ENCODE data around the gene TBCD. TPM values are rescaled to one million over a fixed set of nuclear protein-coding genes. Genes with fewer than 3 reads are reported as not detected.

Gene TBCD
- total and polyA plus RNA-seq, 2 donors, result 140 to 292 TPM

GRCh38 chr17:82807562-82807961, 55.7 kb downstream of the TBCD start:
- DNase-seq (ENCODE audit: low read depth in 6 of 9, low spot score in 9 of 9), result no peak
- H3K27ac ChIP-seq (ENCODE audit: low read depth in 1 of 2, low read length in 1 of 2), result no peak overlapping the region
- H3K9me3 ChIP-seq (ENCODE audit: control insufficient read depth in 2 of 2, insufficient read depth in 1 of 2, low read length in 1 of 2), result peaks cover 0 to 6% of the 10 kb centered on the region in 2 donors
- 99% methylated on average over 21 of the region's 21 CpGs for WGBS
- no peak overlapping the region for H3K4me3 ChIP-seq (ENCODE audit: low read length in 2 of 2)
- no peaks in the 10 kb centered on the region for H3K27me3 ChIP-seq (ENCODE audit: control insufficient read depth in 2 of 2, insufficient read depth in 1 of 2, low read length in 1 of 2)
- peaks cover 0 to 43% of the 10 kb centered on the region in 2 donors for H3K4me1 ChIP-seq (ENCODE audit: control insufficient read depth in 2 of 2, insufficient read depth in 2 of 2, low read length in 2 of 2)
- H3K36me3 ChIP-seq (ENCODE audit: control insufficient read depth in 2 of 2, insufficient read depth in 2 of 2, low read length in 1 of 2), result peaks cover 44 to 46% of the 10 kb centered on the region in 2 donors

- Histone ChIP-seq H3K27me3 (ENCODE audit: control insufficient read depth in 2 of 2, insufficient read depth in 1 of 2, low read length in 1 of 2) (no peaks in the 10 kb centered on the region), H3K36me3 (ENCODE audit: control insufficient read depth in 2 of 2, insufficient read depth in 2 of 2, low read length in 1 of 2) (peaks cover 46 to 48% of the 10 kb centered on the region in 2 donors), H3K27ac (ENCODE audit: low read depth in 1 of 2, low read length in 1 of 2) (no peak overlapping the region), H3K9me3 (ENCODE audit: control insufficient read depth in 2 of 2, insufficient read depth in 1 of 2, low read length in 1 of 2) (peaks cover 0 to 6% of the 10 kb centered on the region in 2 donors), H3K4me1 (ENCODE audit: control insufficient read depth in 2 of 2, insufficient read depth in 2 of 2, low read length in 2 of 2) (peaks cover 0 to 46% of the 10 kb centered on the region in 2 donors), H3K4me3 (ENCODE audit: low read length in 2 of 2) (no peak overlapping the region)
- WGBS, result 97% methylated on average over 8 of the region's 8 CpGs
- no peak for DNase-seq (ENCODE audit: low read depth in 6 of 9, low spot score in 9 of 9)
These were observed 56.1 kb downstream of the TBCD start for GRCh38 chr17:82808006-82808405.

GRCh38 chr17:82808921-82809905, 57.3 kb downstream of the TBCD start:
- Histone ChIP-seq H3K4me1 (ENCODE audit: control insufficient read depth in 2 of 2, insufficient read depth in 2 of 2, low read length in 2 of 2) (peaks cover 0 to 41% of the 10 kb centered on the region in 2 donors), H3K27me3 (ENCODE audit: control insufficient read depth in 2 of 2, insufficient read depth in 1 of 2, low read length in 1 of 2) (no peaks in the 10 kb centered on the region), H3K27ac (ENCODE audit: low read depth in 1 of 2, low read length in 1 of 2) (peak overlapping the region in 1 of 2 donors; percentile 11), H3K36me3 (ENCODE audit: control insufficient read depth in 2 of 2, insufficient read depth in 2 of 2, low read length in 1 of 2) (peaks cover 46 to 48% of the 10 kb centered on the region in 2 donors), H3K9me3 (ENCODE audit: control insufficient read depth in 2 of 2, insufficient read depth in 1 of 2, low read length in 1 of 2) (peaks cover 0 to 6% of the 10 kb centered on the region in 2 donors), H3K4me3 (ENCODE audit: low read length in 2 of 2) (no peak overlapping the region)
- DNase-seq (ENCODE audit: low read depth in 6 of 9, low spot score in 9 of 9), result no peak
- WGBS, result 96% methylated on average over 35 of the region's 35 CpGs

GRCh38 chr17:82810644-82811430, 59.0 kb downstream of the TBCD start:
- peak overlapping the region in 1 of 2 donors; percentile 73 for H3K27ac ChIP-seq (ENCODE audit: low read depth in 1 of 2, low read length in 1 of 2)
- H3K4me3 ChIP-seq (ENCODE audit: low read length in 2 of 2), result no peak overlapping the region
- H3K36me3 ChIP-seq (ENCODE audit: control insufficient read depth in 2 of 2, insufficient read depth in 2 of 2, low read length in 1 of 2), result peaks cover 49 to 53% of the 10 kb centered on the region in 2 donors
- H3K27me3 ChIP-seq (ENCODE audit: control insufficient read depth in 2 of 2, insufficient read depth in 1 of 2, low read length in 1 of 2), result no peaks in the 10 kb centered on the region
- H3K4me1 ChIP-seq (ENCODE audit: control insufficient read depth in 2 of 2, insufficient read depth in 2 of 2, low read length in 2 of 2), result peaks cover 0 to 30% of the 10 kb centered on the region in 2 donors
- peaks cover 0 to 6% of the 10 kb centered on the region in 2 donors for H3K9me3 ChIP-seq (ENCODE audit: control insufficient read depth in 2 of 2, insufficient read depth in 1 of 2, low read length in 1 of 2)
- DNase-seq (ENCODE audit: low read depth in 6 of 9, low spot score in 9 of 9), result no peak
- WGBS, result 95% methylated on average over 22 of the region's 22 CpGs

GRCh38 chr17:82812058-82812457, 60.2 kb downstream of the TBCD start:
- H3K4me3 ChIP-seq (ENCODE audit: low read length in 2 of 2), result no peak overlapping the region
- WGBS, result 91% methylated on average over 15 of the region's 15 CpGs
- H3K9me3 ChIP-seq (ENCODE audit: control insufficient read depth in 2 of 2, insufficient read depth in 1 of 2, low read length in 1 of 2), result peaks cover 0 to 3% of the 10 kb centered on the region in 2 donors
- H3K4me1 ChIP-seq (ENCODE audit: control insufficient read depth in 2 of 2, insufficient read depth in 2 of 2, low read length in 2 of 2), result peaks cover 0 to 30% of the 10 kb centered on the region in 2 donors
- H3K27ac ChIP-seq (ENCODE audit: low read depth in 1 of 2, low read length in 1 of 2), result no peak overlapping the region
- H3K27me3 ChIP-seq (ENCODE audit: control insufficient read depth in 2 of 2, insufficient read depth in 1 of 2, low read length in 1 of 2), result no peaks in the 10 kb centered on the region
- peaks cover 47 to 48% of the 10 kb centered on the region in 2 donors for H3K36me3 ChIP-seq (ENCODE audit: control insufficient read depth in 2 of 2, insufficient read depth in 2 of 2, low read length in 1 of 2)
- no peak for DNase-seq (ENCODE audit: low read depth in 6 of 9, low spot score in 9 of 9)

- Histone ChIP-seq H3K4me3 (ENCODE audit: low read length in 2 of 2) (no peak overlapping the region), H3K27me3 (ENCODE audit: control insufficient read depth in 2 of 2, insufficient read depth in 1 of 2, low read length in 1 of 2) (no peaks in the 10 kb centered on the region), H3K27ac (ENCODE audit: low read depth in 1 of 2, low read length in 1 of 2) (no peak overlapping the region), H3K36me3 (ENCODE audit: control insufficient read depth in 2 of 2, insufficient read depth in 2 of 2, low read length in 1 of 2) (peaks cover 44 to 45% of the 10 kb centered on the region in 2 donors), H3K9me3 (ENCODE audit: control insufficient read depth in 2 of 2, insufficient read depth in 1 of 2, low read length in 1 of 2) (peaks cover 0 to 3% of the 10 kb centered on the region in 2 donors), H3K4me1 (ENCODE audit: control insufficient read depth in 2 of 2, insufficient read depth in 2 of 2, low read length in 2 of 2) (peaks cover 0 to 30% of the 10 kb centered on the region in 2 donors)
- DNase-seq (ENCODE audit: low read depth in 6 of 9, low spot score in 9 of 9), result no peak
- WGBS, result 97% methylated on average over 17 of the region's 17 CpGs
These were observed 60.7 kb downstream of the TBCD start for GRCh38 chr17:82812601-82813000.

GRCh38 chr17:82813299-82814051, 61.6 kb downstream of the TBCD start:
- 96% methylated on average over 23 of the region's 23 CpGs for WGBS

GRCh38 chr17:82814834-82815233, 63.0 kb downstream of the TBCD start:
- Histone ChIP-seq H3K27ac (ENCODE audit: low read depth in 1 of 2, low read length in 1 of 2) (no peak overlapping the region), H3K4me1 (ENCODE audit: control insufficient read depth in 2 of 2, insufficient read depth in 2 of 2, low read length in 2 of 2) (peaks cover 0 to 22% of the 10 kb centered on the region in 2 donors), H3K27me3 (ENCODE audit: control insufficient read depth in 2 of 2, insufficient read depth in 1 of 2, low read length in 1 of 2) (no peaks in the 10 kb centered on the region), H3K9me3 (ENCODE audit: control insufficient read depth in 2 of 2, insufficient read depth in 1 of 2, low read length in 1 of 2) (peaks cover 0 to 5% of the 10 kb centered on the region in 2 donors), H3K4me3 (ENCODE audit: low read length in 2 of 2) (no peak overlapping the region), H3K36me3 (ENCODE audit: control insufficient read depth in 2 of 2, insufficient read depth in 2 of 2, low read length in 1 of 2) (peaks cover 42 to 51% of the 10 kb centered on the region in 2 donors)
- no peak for DNase-seq (ENCODE audit: low read depth in 6 of 9, low spot score in 9 of 9)
- 98% methylated on average over 20 of the region's 20 CpGs for whole genome bisulfite sequencing

More at GRCh38 chr17:82813299-82814051, 61.6 kb downstream of the TBCD start:
- H3K9me3 ChIP-seq (ENCODE audit: control insufficient read depth in 2 of 2, insufficient read depth in 1 of 2, low read length in 1 of 2), result peaks cover 0 to 2% of the 10 kb centered on the region in 2 donors
- H3K27ac ChIP-seq (ENCODE audit: low read depth in 1 of 2, low read length in 1 of 2), result no peak overlapping the region
- H3K27me3 ChIP-seq (ENCODE audit: control insufficient read depth in 2 of 2, insufficient read depth in 1 of 2, low read length in 1 of 2), result no peaks in the 10 kb centered on the region
- DNase-seq (ENCODE audit: low read depth in 6 of 9, low spot score in 9 of 9), result no peak
- H3K4me1 ChIP-seq (ENCODE audit: control insufficient read depth in 2 of 2, insufficient read depth in 2 of 2, low read length in 2 of 2), result peaks cover 0 to 30% of the 10 kb centered on the region in 2 donors
- H3K4me3 ChIP-seq (ENCODE audit: low read length in 2 of 2), result no peak overlapping the region
- peaks cover 47 to 48% of the 10 kb centered on the region in 2 donors for H3K36me3 ChIP-seq (ENCODE audit: control insufficient read depth in 2 of 2, insufficient read depth in 2 of 2, low read length in 1 of 2)
